Loucy (cell line): ENCODE measurements around the gene IPO9.

Experiments used
- H2AFZ ChIP-seq: fragments of 200-600 bp; sonication (generic); 2 replicates; pipeline ENCODE4 v1.6.0; 2016; ENCODE audit warnings: antibody characterized with exemption, mild to moderate bottlenecking, low read length, moderate library complexity
- H3F3A ChIP-seq: fragments of 200-600 bp; 2 replicates; pipeline ENCODE4 v1.6.0; 2016; ENCODE audit warnings: antibody characterized with exemption, low read depth, mild to moderate bottlenecking
- H3K27me3 ChIP-seq: fragments of 200-600 bp; sonication (generic); 2 replicates; pipeline ENCODE4 v1.6.1; 2014; ENCODE audit warnings: low read length, mild to moderate bottlenecking; ENCODE audit not compliant: insufficient read depth, poor library complexity, severe bottlenecking
- H3K36me3 ChIP-seq: fragments of 200-600 bp; sonication (generic); 2 replicates; pipeline ENCODE4 v1.6.1; 2016; ENCODE audit warnings: low read length; ENCODE audit not compliant: insufficient read depth
- H3K4me1 ChIP-seq: fragments of 200-600 bp; sonication (generic); 2 replicates; pipeline ENCODE4 v1.5.1; 2014; ENCODE audit warnings: low read length, mild to moderate bottlenecking; ENCODE audit not compliant: insufficient read depth, poor library complexity, severe bottlenecking
- H3K4me2 ChIP-seq: fragments of 200-600 bp; sonication (generic); 2 replicates; pipeline ENCODE4 v1.6.0; 2014; ENCODE audit warnings: antibody characterized with exemption, low read length, low read depth, mild to moderate bottlenecking; ENCODE audit not compliant: poor library complexity, severe bottlenecking
- H3K4me3 ChIP-seq: fragments of 200-600 bp; sonication (generic); 2 replicates; pipeline ENCODE4 v1.5.1; 2014; ENCODE audit warnings: low read length, mild to moderate bottlenecking, mixed read lengths; ENCODE audit not compliant: poor library complexity, severe bottlenecking
- H3K79me2 ChIP-seq: fragments of 200-600 bp; sonication (generic); 2 replicates; pipeline ENCODE4 v1.6.1; 2014; ENCODE audit warnings: low read length; ENCODE audit not compliant: insufficient read depth
- H3K9ac ChIP-seq: fragments of 200-600 bp; sonication (generic); 2 replicates; pipeline ENCODE4 v1.6.0; 2014; ENCODE audit warnings: mild to moderate bottlenecking, low read depth, low read length, moderate library complexity; ENCODE audit not compliant: poor library complexity, severe bottlenecking
- H3K9me2 ChIP-seq: fragments of 200-600 bp; sonication (generic); replicated peaks from 2 replicates; pipeline ENCODE4 v1.6.1; 2016; ENCODE audit warnings: low read depth, low read length, mixed read lengths
- H3K9me3 ChIP-seq: fragments of 200-600 bp; sonication (generic); 2 replicates; pipeline ENCODE4 v1.6.1; 2014; ENCODE audit warnings: mild to moderate bottlenecking, antibody characterized with exemption, low read length, low read depth; ENCODE audit not compliant: insufficient read depth
- H4K20me1 ChIP-seq: fragments of 200-600 bp; sonication (generic); 2 replicates; pipeline ENCODE4 v1.6.0; 2014; ENCODE audit warnings: antibody characterized with exemption, low read length, mild to moderate bottlenecking; ENCODE audit not compliant: insufficient read depth, poor library complexity, severe bottlenecking
- CTCF ChIP-seq: fragments of 200-600 bp; sonication (generic); conservative IDR thresholded peaks from 2 replicates; pipeline ENCODE4 v1.5.1; 2014; ENCODE audit warnings: mild to moderate bottlenecking, antibody characterized with exemption, low read length
- EZH2phosphoT487 ChIP-seq: fragments of 200-600 bp; IDR thresholded peaks from 2 replicates; pipeline ENCODE4 v1.6.1; 2018; ENCODE audit warnings: antibody characterized with exemption, mild to moderate bottlenecking, moderate library complexity, borderline replicate concordance

The IPO9 gene

GRCh38 chr1:201903135-201903534 is 74.2 kb downstream of the IPO9 start:
- H3K4me1 ChIP-seq, result peaks cover 7% of the 10 kb centered on the region
- no peaks in the 10 kb centered on the region for H3K79me2 ChIP-seq
- no peaks in the 10 kb centered on the region for H3K36me3 ChIP-seq
- H2AFZ ChIP-seq, result no peak overlapping the region
- H3K9me2 ChIP-seq, result no peaks in the 10 kb centered on the region
- H3F3A ChIP-seq, result no peaks in the 10 kb centered on the region
- H3K4me3 ChIP-seq, result no peak overlapping the region
- H3K4me2 ChIP-seq, result no peak overlapping the region
- H4K20me1 ChIP-seq, result no peaks in the 10 kb centered on the region
- no peak for TF ChIP-seq EZH2phosphoT487
- no peak for TF ChIP-seq CTCF
- H3K9ac ChIP-seq, result no peak overlapping the region
- no peaks in the 10 kb centered on the region for H3K9me3 ChIP-seq
- H3K27me3 ChIP-seq, result no peaks in the 10 kb centered on the region

GRCh38 chr1:201904579-201904978 is 75.6 kb downstream of the IPO9 start:
- H2AFZ ChIP-seq, result no peak overlapping the region
- H3K79me2 ChIP-seq, result no peaks in the 10 kb centered on the region
- no peaks in the 10 kb centered on the region for H3K9me3 ChIP-seq
- H3K27me3 ChIP-seq, result no peaks in the 10 kb centered on the region
- no peak overlapping the region for H3K4me3 ChIP-seq
- H3K36me3 ChIP-seq, result no peaks in the 10 kb centered on the region
- no peak overlapping the region for H3K9ac ChIP-seq
- H3K4me2 ChIP-seq, result no peak overlapping the region
- H3F3A ChIP-seq, result no peaks in the 10 kb centered on the region
- no peak for TF ChIP-seq EZH2phosphoT487
- TF ChIP-seq CTCF, result no peak
- H4K20me1 ChIP-seq, result no peaks in the 10 kb centered on the region
- no peaks in the 10 kb centered on the region for H3K9me2 ChIP-seq
- H3K4me1 ChIP-seq, result peaks cover 7% of the 10 kb centered on the region

- H3K79me2 ChIP-seq, result no peaks in the 10 kb centered on the region
- no peak overlapping the region for H2AFZ ChIP-seq
- no peaks in the 10 kb centered on the region for H3K9me2 ChIP-seq
- no peak overlapping the region for H3K9ac ChIP-seq
- H3K4me1 ChIP-seq, result peaks cover 7% of the 10 kb centered on the region
- H3K27me3 ChIP-seq, result no peaks in the 10 kb centered on the region
- H3K4me3 ChIP-seq, result no peak overlapping the region
- H3K9me3 ChIP-seq, result no peaks in the 10 kb centered on the region
- no peak overlapping the region for H3K4me2 ChIP-seq
- H4K20me1 ChIP-seq, result no peaks in the 10 kb centered on the region
- no peaks in the 10 kb centered on the region for H3F3A ChIP-seq
- TF ChIP-seq EZH2phosphoT487, result no peak
- no peak for TF ChIP-seq CTCF
- no peaks in the 10 kb centered on the region for H3K36me3 ChIP-seq
Observed at GRCh38 chr1:201905234-201905890, 76.4 kb downstream of the IPO9 start.
